GM19099 (cell line): ENCODE results near the gene MYL11.

ENCODE experiments used
- POLR2A ChIP-seq: IDR thresholded peaks from 3 replicates; pipeline ENCODE4 v1.6.1; 2011; ENCODE audit warnings: low read depth; ENCODE audit not compliant: insufficient read length; ENCODE audit errors: extremely low read depth

Gene MYL11

GRCh38 chr16:30374538-30374937, at the start of gene MYL11:
TSS of gene MYL11 (plus strand) at chr16:30374802. CDS start at chr16:30374858, 56 bp downstream.
- no peak for TF ChIP-seq POLR2A

- peak; percentile 73 for TF ChIP-seq POLR2A
Measured at GRCh38 chr16:30335028-30335597, 39.5 kb upstream of the MYL11 start.

GRCh38 chr16:30335598-30336474, 38.8 kb upstream of the MYL11 start:
- no peak for TF ChIP-seq POLR2A

- TF ChIP-seq POLR2A, result no peak
Measured at GRCh38 chr16:30340621-30341020, 34.0 kb upstream of the MYL11 start.

GRCh38 chr16:30342751-30343490, 31.7 kb upstream of the MYL11 start:
- TF ChIP-seq POLR2A, result no peak

GRCh38 chr16:30346286-30346685, 28.3 kb upstream of the MYL11 start:
- no peak for TF ChIP-seq POLR2A

GRCh38 chr16:30348113-30348512, 26.5 kb upstream of the MYL11 start:
- no peak for TF ChIP-seq POLR2A

GRCh38 chr16:30348929-30349328, 25.7 kb upstream of the MYL11 start:
- TF ChIP-seq POLR2A, result no peak

GRCh38 chr16:30349675-30350074, 24.9 kb upstream of the MYL11 start:
- TF ChIP-seq POLR2A, result peak; percentile 8

GRCh38 chr16:30350134-30350871, 24.3 kb upstream of the MYL11 start:
- TF ChIP-seq POLR2A, result no peak

GRCh38 chr16:30351001-30351441, 23.6 kb upstream of the MYL11 start:
- TF ChIP-seq POLR2A, result no peak

- no peak for TF ChIP-seq POLR2A
Measured at GRCh38 chr16:30351586-30352419, 22.8 kb upstream of the MYL11 start.

GRCh38 chr16:30352488-30353401, 21.9 kb upstream of the MYL11 start:
- no peak for TF ChIP-seq POLR2A

GRCh38 chr16:30353438-30354129, 21.0 kb upstream of the MYL11 start:
- no peak for TF ChIP-seq POLR2A
